Measurements from ENCODE around the gene UBE3C.
A peak's percentile ranks its signal among the peaks of the same experiment; 100 is the strongest.

Gene UBE3C

GRCh38 chr7:157299613-157300368 is 161.1 kb downstream of the UBE3C start:
- Histone ChIP-seq H4K20me1 (no peaks in the 10 kb centered on the region), H3K4me1 (peaks cover 67 to 92% (median 77%) of the 10 kb centered on the region in 10 experiments), H3K9ac (peak overlapping the region in 10 of 11 experiments; percentile 86 to 97 (median 93); a peak in 17 of 22 replicates), H3K27me3 (no peaks in the 10 kb centered on the region), H3K27ac (peak overlapping the region; percentile 38 to 100 (median 99); a peak in 21 of 22 replicates), H3K4me3 (no peak overlapping the region), H3K36me3 (no peaks in the 10 kb centered on the region), H3K4me2 (peak overlapping the region; percentile 74 to 99 (median 96)), H3K9me3 (replicated peaks in 1 of 11) (no peaks in the 10 kb centered on the region; a peak in 1 of 22 replicates)
- peak in 1 of 11 experiments; percentile 8; a peak in 1 of 22 replicates for TF ChIP-seq Cebpa-rat (IDR thresholded peaks at IDR 0.05)

GRCh38 chr7:157300369-157300825 is 161.7 kb downstream of the UBE3C start:
- H3K4me3 ChIP-seq = peak overlapping the region in 1 of 10 experiments; percentile 63; a peak in 1 of 20 replicates
- peaks cover 73 to 96% (median 81%) of the 10 kb centered on the region in 10 experiments for H3K4me1 ChIP-seq
- no peaks in the 10 kb centered on the region for H3K36me3 ChIP-seq
- H4K20me1 ChIP-seq = no peaks in the 10 kb centered on the region
- TF ChIP-seq Cebpa-rat (IDR thresholded peaks at IDR 0.05) = no peak
- peak overlapping the region; percentile 91 to 100 (median 99); a peak in 21 of 22 replicates for H3K27ac ChIP-seq
- H3K27me3 ChIP-seq = no peaks in the 10 kb centered on the region
- no peaks in the 10 kb centered on the region; a peak in 1 of 22 replicates for H3K9me3 ChIP-seq (replicated peaks in 1 of 11)
- peak overlapping the region; percentile 74 to 97 (median 92); a peak in 20 of 22 replicates for H3K9ac ChIP-seq
- peak overlapping the region; percentile 74 to 99 (median 96) for H3K4me2 ChIP-seq

- Histone ChIP-seq H3K4me2 (peak overlapping the region; percentile 74 to 99 (median 96)), H3K36me3 (no peaks in the 10 kb centered on the region), H3K4me1 (peaks cover 86 to 97% (median 93%) of the 10 kb centered on the region in 10 experiments), H3K27me3 (no peaks in the 10 kb centered on the region), H3K9me3 (replicated peaks in 1 of 11) (no peaks in the 10 kb centered on the region; a peak in 1 of 22 replicates), H4K20me1 (no peaks in the 10 kb centered on the region), H3K27ac (peak overlapping the region; percentile 91 to 100 (median 99)), H3K9ac (peak overlapping the region; percentile 74 to 97 (median 92)), H3K4me3 (peak overlapping the region; percentile 15 to 63 (median 52); a peak in 18 of 20 replicates)
- no peak for TF ChIP-seq Cebpa-rat (IDR thresholded peaks at IDR 0.05)
Measured at GRCh38 chr7:157301610-157302120, 162.9 kb downstream of the UBE3C start.

GRCh38 chr7:157306846-157307838 is 168.4 kb downstream of the UBE3C start:
- Histone ChIP-seq H3K4me3 (no peak overlapping the region), H3K36me3 (no peaks in the 10 kb centered on the region), H3K27me3 (no peaks in the 10 kb centered on the region), H3K4me1 (peaks cover 56 to 93% (median 70%) of the 10 kb centered on the region in 10 experiments), H3K9ac (peak overlapping the region in 5 of 11 experiments; percentile 29 to 48 (median 35); a peak in 3 of 22 replicates), H3K27ac (peak overlapping the region in 9 of 11 experiments; percentile 95 to 100 (median 99); a peak in 18 of 22 replicates), H4K20me1 (no peaks in the 10 kb centered on the region), H3K9me3 (replicated peaks in 1 of 11) (no peaks in the 10 kb centered on the region), H3K4me2 (peak overlapping the region; percentile 49 to 99 (median 95))
- TF ChIP-seq Cebpa-rat (IDR thresholded peaks at IDR 0.05) = no peak

- H3K27me3 ChIP-seq = no peaks in the 10 kb centered on the region
- TF ChIP-seq Cebpa-rat (IDR thresholded peaks at IDR 0.05) = no peak
- no peaks in the 10 kb centered on the region for H4K20me1 ChIP-seq
- no peak overlapping the region for H3K9ac ChIP-seq
- H3K36me3 ChIP-seq = no peaks in the 10 kb centered on the region
- peak overlapping the region in 7 of 11 experiments; percentile 2 to 99 (median 53); a peak in 9 of 22 replicates for H3K4me2 ChIP-seq
- H3K27ac ChIP-seq = no peak overlapping the region; a peak in 1 of 22 replicates
- peaks cover 30 to 82% (median 50%) of the 10 kb centered on the region in 10 experiments for H3K4me1 ChIP-seq
- no peaks in the 10 kb centered on the region for H3K9me3 ChIP-seq (replicated peaks in 1 of 11)
- H3K4me3 ChIP-seq = no peak overlapping the region
Measured at GRCh38 chr7:157309988-157310668, 171.4 kb downstream of the UBE3C start.

GRCh38 chr7:157310676-157311185 is 172.0 kb downstream of the UBE3C start:
- H3K4me3 ChIP-seq = no peak overlapping the region
- no peak overlapping the region for H3K9ac ChIP-seq
- H3K27me3 ChIP-seq = no peaks in the 10 kb centered on the region

GRCh38 chr7:157312941-157313340 is 174.2 kb downstream of the UBE3C start:
- Histone ChIP-seq H3K9me3 (replicated peaks in 1 of 11) (no peaks in the 10 kb centered on the region), H3K9ac (peak overlapping the region in 1 of 11 experiments; percentile 41; a peak in 2 of 22 replicates), H3K4me1 (peaks cover 4 to 64% (median 31%) of the 10 kb centered on the region in 10 experiments), H3K27me3 (no peaks in the 10 kb centered on the region), H4K20me1 (no peaks in the 10 kb centered on the region), H3K36me3 (no peaks in the 10 kb centered on the region), H3K27ac (peak overlapping the region in 3 of 11 experiments; percentile 2 to 30 (median 15); a peak in 3 of 22 replicates), H3K4me2 (peak overlapping the region in 5 of 11 experiments; percentile 37 to 70 (median 59); a peak in 11 of 22 replicates), H3K4me3 (no peak overlapping the region)
- no peak for TF ChIP-seq Cebpa-rat (IDR thresholded peaks at IDR 0.05)

More at GRCh38 chr7:157310676-157311185, 172.0 kb downstream of the UBE3C start:
- H4K20me1 ChIP-seq = no peaks in the 10 kb centered on the region
- H3K4me2 ChIP-seq = no peak overlapping the region
- H3K4me1 ChIP-seq = peaks cover 24 to 76% (median 47%) of the 10 kb centered on the region in 10 experiments
- no peak overlapping the region; a peak in 1 of 22 replicates for H3K27ac ChIP-seq
- no peaks in the 10 kb centered on the region for H3K36me3 ChIP-seq
- no peak for TF ChIP-seq Cebpa-rat (IDR thresholded peaks at IDR 0.05)
- no peaks in the 10 kb centered on the region for H3K9me3 ChIP-seq (replicated peaks in 1 of 11)

GRCh38 chr7:157313645-157314044 is 174.9 kb downstream of the UBE3C start:
- Histone ChIP-seq H3K4me2 (peak overlapping the region in 1 of 11 experiments; percentile 37; a peak in 2 of 22 replicates), H3K9ac (no peak overlapping the region), H3K9me3 (replicated peaks in 1 of 11) (no peaks in the 10 kb centered on the region), H3K4me3 (no peak overlapping the region), H3K4me1 (peaks cover 9 to 65% (median 33%) of the 10 kb centered on the region in 10 experiments), H4K20me1 (no peaks in the 10 kb centered on the region), H3K27ac (no peak overlapping the region), H3K36me3 (no peaks in the 10 kb centered on the region), H3K27me3 (no peaks in the 10 kb centered on the region)
- TF ChIP-seq Cebpa-rat (IDR thresholded peaks at IDR 0.05) = no peak

All from BLaER1 treated with 17β-estradiol and CSF1 and Interleukin-3, amounts not matched to agents 10 nM and 100 nM (cell line).